Activated naive CD4-positive, alpha-beta T cell treated with Interleukin-2 at 50 U/mL for 16 hours (primary cell): ENCODE data around the gene NOL9.
"Not testable (repeated sequence)": the region's sequence is repeated elsewhere in the genome, so short reads cannot be mapped to it uniquely, and the experiment has no call there.

Experiments used
- DNase-seq: peaks from one replicate; pipeline ENCODE4 v3.0.0-alpha.2; 2020

NOL9 gene

DNA sequence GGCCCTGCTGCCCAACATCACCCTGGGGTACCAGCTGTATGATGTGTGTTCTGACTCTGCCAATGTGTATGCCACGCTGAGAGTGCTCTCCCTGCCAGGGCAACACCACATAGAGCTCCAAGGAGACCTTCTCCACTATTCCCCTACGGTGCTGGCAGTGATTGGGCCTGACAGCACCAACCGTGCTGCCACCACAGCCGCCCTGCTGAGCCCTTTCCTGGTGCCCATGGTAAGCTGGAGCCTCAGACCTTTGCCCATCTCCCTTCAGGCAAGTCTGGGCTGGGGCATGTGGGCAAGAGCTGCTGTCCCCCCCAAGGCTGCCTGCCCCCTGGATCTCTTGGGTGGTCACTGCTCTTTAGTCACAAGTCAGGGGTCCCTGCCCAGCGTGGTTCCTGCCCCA, 16.7 kb upstream of the NOL9 start:
- DNase-seq, result no peak

DNA sequence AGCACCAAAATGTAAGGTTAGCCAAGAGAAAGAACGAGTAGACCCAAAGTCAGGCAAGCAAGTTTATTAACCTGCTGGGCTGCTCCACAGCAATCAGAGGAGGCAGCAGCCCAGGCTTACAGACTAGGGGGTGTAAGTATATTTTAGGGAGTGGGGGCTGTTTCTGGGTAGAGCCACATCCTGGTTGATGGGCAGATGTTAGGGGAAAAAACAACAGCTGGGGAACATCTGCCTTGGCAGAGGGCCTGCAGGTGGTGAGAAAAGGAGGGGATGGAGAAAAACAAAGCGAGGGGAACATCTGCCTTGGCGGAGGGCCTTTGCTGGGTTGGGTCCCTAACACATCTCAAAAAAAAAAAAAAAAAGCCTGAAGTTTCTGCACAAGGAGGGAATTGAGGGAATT, 15.8 kb upstream of the NOL9 start:
- DNase-seq, result no peak

DNA sequence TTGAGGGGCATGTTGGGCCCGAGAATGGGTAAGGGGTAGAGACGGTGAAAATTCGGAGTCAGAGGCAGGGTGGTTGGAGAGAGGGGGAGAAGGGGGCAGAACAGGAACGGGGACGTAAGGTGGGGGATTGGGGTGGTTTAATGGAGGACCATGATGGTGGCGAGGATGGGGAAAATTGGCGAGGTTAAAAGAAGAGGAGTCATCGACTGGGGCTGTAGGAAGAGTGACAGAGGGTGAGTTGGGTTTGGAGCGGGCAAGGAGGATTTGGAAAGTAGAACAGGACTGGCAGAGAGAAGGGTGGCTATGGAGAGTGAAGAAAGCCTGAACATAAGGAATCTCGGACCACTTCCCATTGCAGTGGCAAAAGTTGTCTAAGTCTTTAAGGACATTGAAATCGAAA, 14.7 kb upstream of the NOL9 start:
- no peak for DNase-seq

DNA sequence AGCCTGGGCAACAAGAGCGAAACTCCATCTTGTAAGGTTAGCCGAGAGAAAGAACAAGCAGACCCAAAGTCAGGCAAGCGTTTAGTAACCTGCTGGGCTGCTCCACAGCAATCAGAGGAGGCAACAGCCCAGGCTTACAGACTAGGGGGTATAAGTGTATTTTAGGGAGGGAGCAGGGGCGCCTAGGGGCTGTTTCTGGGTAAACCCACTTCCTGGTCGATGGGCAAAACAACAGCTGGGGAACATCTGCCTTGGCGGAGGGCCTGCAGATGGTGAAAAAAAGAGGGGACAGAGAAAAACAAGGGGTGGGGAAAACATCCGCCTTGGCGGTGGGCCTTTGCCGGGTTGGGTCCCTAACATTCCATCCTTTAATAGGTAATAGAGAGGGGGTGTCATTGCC, 6.0 kb upstream of the NOL9 start:
- no peak for DNase-seq

DNA sequence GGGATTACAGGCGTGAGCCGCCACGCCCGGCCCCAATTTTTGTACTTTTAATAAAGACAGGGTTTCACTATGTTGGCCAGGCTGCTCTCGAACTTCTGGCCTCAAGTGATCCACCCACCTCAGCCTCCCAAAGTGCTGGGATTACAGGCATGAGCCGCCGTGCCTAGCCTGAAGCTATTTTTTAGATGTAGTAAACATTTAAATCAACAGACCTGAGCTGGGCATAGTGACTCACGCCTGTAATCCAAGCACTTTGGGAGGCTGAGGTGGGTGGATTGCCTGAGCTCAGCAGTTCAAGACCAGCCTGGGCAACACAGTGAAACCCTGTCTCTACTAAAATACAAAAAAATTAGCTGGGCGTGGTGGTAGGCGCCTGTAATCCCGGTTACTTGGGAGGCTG, 4.8 kb upstream of the NOL9 start:
- not testable (repeated sequence) for DNase-seq

DNA sequence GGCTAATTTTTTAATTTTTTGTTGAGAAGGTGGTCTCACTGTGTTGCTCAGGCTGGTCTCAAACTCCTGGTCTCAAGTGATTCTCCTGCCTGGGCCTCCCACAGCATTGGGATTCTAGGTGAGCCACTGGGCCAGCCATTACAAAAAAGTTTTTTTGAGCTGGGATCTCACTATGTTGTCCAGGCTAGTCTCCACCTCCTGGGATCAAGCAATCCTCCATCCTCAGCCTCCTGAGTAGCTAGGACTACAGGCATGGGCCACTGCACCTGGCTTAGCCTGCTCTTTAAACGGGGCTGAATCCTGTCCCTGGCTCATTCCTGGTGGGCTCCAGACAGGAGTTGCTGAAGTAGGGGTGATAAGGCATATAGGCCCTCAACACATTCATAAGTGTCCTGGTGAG, 3.3 kb upstream of the NOL9 start:
- DNase-seq, result no peak

DNA sequence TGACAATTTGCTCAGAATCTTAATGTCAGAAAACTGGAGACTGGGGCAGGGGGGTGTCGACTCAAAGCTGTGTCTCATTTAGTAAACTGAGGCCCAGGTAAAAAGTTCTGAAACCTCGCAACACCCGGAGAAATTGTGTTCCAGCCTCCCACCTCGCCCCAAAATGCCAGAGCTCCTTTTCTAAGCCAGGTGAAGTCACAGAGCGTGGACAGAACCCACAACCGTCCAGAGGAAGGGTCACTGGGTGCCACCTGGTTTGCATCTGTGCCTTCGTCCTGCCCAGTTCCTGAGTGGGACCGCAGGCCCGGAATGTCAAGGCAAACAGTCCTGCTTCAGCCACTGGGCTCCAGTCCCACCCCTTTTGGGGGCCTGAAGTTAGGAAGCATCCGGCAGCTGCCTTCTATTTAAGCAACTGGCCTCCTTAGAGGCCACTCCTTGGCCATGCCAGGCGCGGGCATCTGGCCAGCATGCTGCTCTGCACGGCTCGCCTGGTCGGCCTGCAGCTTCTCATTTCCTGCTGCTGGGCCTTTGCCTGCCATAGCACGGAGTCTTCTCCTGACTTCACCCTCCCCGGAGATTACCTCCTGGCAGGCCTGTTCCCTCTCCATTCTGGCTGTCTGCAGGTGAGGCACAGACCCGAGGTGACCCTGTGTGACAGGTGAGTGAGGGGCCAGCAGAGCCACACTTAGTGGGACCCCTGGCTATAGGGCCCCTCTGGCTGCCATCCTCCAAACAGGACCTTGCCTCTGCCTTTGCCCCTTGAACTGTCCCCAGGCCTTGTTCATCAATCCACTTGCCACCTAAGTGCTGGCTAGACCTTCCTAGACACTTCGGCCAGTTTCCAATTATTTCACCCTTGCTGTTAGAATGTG, 830 bp upstream of the NOL9 start, which contains the start of gene TAS1R1:
Gene TAS1R1 (plus strand): TSS at position 401 of the 872 bp plus-strand sequence. CDS start 67 bp downstream, at position 468.
- no peak for DNase-seq

DNA sequence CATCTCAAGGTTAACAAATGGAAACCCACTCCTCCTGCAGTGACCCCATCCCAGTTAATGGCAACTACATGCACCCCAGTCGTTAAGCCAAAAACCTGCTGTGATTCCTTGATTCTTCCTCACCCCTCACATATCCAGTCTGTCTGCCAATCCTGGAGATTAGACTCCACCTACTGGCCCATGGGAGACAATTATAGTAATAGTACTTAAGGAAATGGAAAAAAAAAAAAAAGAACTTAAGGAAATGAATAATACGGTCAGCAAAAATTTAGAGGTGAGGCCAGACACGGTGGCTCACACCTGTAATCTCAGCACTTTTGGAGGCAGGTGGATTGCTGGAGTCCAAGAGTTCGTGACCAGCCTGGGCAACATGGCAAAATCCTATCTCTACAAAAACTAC, 7.0 kb downstream of the NOL9 start:
- DNase-seq, result no peak

DNA sequence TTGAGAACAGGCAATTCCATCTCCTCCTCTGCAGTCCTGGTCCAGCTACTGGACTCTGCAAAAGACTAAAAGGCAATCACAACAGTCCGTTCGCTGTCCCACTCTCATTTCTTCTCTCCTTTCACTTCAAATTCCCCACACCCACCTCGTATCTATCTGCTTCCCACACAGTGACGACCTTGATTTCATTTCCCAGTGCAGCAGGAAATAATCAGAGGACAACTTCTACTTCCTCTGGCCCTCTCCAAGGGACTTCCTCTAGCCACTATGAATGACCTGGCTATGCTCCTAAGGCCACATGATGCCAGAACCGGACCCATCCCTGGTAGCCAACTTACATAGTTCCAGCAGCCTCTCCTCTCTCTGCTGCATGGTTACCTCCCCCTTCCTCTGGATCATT, 8.0 kb downstream of the NOL9 start:
- no peak for DNase-seq

DNA sequence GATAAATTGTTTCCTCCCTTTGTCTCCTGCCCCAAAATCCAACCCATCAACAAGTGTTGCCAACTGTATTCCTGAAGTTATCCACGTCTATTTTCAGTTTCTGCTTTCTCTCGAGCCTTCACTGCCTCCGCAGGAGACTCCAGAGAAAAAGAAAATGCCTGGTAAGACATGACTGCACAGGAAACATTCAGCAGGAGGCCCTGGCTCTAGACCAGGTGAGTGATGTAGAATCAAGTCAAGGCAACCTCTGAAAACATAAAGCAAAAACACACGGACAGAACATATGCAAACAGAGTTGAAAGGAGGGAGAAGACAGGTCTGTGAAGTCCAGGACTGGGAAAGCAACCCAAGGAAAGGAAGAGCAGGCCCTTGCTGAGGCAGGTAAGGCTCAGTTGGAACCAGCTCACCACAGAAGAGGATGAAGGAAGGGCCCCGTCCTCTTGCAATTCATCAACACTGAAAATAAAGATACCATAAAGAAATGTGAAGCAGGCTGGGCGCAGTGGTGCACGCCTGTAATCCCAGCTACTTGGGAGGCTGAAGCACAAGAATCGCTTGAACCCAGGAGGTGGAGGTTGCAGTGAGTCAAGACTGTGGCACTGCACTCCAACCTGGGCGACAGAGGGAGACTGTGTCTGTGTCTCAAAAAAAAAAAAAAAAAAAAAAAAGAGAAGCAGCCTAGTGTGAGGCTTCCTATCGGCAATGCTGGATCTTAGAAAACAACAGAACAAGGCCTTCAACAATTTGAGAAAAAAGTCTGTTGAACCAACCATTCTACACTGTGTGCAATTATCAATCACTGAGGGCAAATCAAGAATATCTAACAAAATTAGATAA, 8.8 kb downstream of the NOL9 start:
- DNase-seq, result no peak

DNA sequence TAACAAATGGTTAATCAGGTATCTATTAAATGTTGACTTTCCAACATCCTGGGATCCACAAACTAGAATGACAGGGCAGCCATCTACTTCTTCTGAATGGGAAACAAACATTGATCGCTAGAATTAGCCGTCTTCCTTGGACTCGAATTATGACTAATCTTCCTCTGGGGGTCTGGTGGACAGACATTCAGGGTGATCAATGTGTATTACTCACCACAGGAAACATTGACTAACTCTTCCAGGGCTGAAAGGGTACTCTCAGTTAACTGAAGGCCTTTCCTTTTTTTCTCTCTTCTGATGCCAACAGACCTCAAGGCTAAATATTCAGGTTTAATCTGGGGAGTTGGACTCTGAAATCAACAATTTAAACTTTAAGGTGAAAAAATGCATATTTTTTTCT, 9.5 kb downstream of the NOL9 start:
- DNase-seq, result no peak

DNA sequence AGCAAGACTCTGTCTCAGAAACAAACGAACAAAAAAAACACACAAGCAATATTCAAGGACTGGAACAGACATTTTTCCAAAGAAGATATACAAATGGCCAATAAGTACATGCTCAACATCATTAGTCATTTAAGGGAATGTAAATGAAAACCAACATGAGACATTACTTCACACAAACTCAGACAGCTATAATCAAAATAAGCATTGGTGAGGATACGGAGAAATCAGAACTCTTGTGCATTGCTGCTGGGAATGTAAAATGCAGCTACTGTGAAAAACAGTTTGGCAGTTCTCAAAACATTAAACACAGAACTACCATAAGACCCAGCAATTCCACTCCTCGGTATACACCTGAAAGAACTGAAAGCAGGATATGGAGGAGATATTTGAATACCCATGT, 15.4 kb downstream of the NOL9 start:
- no peak for DNase-seq

DNA sequence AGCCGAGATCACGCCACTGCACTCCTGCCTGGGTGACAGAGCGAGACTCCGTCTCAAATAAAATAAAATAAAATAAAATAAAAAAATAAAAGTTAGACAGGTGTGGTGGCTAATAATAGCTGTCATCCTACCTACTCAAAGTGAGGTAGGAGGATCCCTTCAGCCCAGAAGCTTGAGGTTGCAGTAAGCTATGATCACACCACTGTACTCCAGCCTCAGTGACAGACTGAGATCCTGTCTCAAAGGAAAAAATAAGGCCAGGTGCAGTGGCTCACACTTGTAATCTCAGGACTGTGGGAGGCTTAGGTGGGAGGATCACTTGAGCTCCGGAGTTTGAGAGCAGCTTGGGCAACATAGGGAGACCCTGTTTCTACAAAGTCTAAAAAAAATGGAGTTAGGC, 18.0 kb downstream of the NOL9 start:
- DNase-seq, result no peak

DNA sequence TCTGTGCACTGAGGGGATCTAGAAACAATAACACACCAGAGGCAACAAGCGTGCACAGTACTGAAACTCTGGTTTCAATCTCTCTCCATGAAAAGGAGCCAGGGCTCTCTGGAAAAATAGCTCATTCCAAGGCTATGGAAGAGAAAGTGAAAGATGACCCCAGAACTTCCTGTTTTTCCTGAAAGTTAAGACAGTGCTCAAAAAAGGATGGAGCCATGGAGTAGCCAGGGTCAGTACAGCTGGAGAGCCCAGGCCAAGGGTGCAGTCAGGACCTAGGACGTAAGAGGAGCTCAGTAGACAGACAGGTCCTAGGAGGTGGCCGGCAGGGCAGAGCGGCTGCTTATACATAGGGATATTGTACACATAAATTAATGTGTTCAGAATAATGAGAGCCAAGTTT, 19.1 kb downstream of the NOL9 start:
- DNase-seq, result no peak

DNA sequence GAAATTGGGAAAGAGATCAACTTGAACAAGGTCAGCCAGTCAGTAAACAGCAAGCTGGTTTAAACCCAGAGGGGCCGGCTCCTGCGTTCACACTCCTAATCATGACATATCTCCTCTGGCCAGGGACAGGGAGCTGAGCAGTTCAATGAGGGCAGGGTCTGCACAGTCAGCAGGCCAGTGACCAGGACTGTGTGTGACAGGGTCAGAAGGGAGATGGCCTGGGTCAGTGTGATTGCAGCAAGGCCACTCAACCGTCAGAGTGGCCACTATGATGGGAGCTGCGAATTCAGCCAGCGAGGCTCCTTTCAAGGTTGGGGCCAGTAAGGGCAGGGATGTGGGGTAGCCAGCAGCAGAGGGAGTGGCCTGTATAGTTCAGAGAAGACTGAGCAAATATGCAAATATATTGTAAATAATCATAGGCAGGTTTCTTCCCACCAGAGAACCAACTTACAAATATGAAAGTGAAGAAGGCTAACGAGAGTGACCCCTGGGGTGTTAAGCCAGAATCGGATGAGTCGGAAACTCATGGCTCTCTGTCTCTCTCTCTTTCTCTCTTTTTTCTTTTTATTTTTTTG, 20.0 kb downstream of the NOL9 start:
- no peak for DNase-seq

DNA sequence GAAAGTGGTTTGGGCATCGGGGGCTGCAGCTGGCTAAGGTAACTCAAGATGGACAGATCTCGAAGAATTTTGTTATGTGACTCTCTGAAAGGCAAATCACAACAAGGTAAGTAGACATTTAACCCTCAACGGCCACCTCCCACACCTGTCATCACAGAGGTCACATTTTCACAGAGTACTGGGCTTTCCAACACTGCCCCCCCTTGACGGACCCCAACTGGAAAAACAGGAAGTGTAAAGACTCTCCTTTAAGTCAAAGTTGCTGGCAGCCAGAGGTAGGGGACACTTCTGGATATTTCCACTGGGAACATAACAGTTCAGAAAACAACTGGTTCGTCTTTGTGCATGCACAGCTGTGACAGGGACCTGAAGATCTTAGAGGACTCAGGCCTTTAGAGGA, 22.3 kb downstream of the NOL9 start:
- DNase-seq, result no peak

DNA sequence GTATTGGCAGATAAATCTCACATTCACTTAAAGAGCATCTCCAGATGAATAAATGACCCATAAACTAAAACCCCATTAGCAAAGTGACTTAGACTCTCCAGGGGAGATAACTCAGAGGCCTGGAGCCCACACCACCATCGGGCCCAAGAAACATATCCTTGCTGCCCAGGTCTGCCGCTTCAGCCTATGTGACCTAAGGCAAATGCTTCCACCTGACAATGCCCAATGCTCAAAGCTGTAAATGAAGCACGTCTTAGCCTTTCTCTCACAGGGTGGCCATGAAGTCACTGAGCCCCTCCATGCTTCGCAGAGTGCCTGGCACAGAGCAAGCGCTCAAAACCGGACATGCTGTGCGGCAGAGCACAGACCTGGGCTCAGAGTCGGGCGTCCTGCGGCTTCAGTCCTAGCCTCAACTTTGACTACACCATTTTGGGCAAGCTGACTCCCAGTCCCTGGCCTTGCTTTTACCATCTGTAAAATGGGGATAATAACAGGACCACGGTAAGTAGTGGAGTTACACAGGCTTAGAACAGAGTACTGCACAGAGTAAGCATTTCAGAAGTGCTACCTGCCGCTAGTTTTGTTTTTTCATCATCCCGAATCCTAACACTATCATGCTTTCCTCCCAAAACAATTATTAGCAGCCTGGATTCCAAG, 23.7 kb downstream of the NOL9 start:
- no peak for DNase-seq

DNA sequence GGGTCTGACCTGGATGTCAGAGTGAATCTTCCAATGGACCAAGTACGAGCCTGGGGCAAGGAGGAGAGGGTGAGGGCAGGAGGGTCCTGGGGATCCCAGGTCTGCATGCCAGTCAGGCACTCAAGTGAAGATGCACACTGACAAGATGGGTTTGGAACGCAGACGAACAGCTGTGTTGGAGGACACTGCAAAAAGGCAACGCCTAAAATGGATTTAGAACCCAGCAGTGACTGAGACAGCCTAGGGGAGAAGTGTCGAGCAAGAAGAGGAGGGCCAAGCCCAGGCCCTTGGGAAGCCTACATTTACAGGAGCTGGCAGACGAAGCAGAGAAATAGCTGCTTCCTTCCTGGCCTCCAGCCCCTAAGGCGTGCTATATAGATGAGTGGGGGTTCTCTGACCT, 25.8 kb downstream of the NOL9 start:
- no peak for DNase-seq

DNA sequence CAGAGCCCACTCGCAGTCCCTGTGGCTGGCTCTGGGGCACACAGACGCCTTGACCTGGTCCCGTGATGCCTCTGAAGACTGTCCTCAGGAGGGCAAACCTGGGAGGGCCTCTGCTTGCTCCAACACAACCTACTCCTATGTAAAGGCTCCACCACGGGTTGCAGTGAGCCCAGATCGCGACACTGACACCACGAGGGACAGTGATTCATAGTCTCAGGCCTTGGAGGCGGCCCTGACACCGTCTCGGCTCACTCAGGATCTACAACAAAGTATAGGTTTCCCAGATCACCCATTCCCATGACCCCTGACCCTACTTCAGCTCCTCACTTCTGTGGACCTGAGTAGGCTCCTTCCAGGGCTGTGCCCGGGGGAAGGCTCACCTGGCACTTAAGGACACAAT, 28.0 kb downstream of the NOL9 start:
- no peak for DNase-seq

DNA sequence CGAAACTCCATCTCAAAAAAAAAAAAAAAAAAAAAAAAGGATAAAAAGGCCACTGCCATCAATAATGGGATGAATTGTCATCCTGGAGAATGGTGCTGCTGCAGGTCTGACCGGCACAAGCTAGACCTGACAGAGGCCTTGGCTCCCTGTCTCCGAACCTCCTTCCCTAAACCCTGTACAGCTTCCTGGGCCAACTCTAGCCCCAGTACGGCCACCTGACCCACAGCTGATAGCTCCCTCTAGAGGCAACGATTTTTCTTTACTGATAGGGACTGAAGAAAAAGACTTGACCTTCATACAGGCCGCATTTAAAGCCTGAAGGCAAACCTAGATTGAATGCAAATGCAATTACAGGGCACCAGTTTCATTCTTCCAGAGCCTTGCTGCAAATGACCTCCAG, 30.7 kb downstream of the NOL9 start:
- no peak for DNase-seq

DNA sequence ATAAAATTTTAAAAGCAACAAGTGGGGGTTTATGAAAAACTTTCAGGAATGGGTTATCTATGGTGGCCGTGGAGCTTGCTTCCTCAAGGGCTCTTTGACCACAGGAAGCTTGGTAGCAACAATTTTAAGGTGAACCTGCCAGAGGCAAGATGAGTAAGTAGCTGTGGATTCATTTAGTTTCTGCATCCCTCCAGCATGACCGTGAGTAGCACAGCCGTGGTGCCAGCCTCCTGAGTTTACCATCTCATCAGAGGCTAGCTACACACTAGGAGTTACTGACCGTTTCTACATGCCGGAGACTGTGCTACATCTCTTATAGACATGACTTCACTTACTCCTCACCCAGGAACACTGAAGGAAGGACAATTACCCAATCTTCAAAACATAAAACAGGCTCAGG, 32.8 kb downstream of the NOL9 start:
- DNase-seq, result no peak

DNA sequence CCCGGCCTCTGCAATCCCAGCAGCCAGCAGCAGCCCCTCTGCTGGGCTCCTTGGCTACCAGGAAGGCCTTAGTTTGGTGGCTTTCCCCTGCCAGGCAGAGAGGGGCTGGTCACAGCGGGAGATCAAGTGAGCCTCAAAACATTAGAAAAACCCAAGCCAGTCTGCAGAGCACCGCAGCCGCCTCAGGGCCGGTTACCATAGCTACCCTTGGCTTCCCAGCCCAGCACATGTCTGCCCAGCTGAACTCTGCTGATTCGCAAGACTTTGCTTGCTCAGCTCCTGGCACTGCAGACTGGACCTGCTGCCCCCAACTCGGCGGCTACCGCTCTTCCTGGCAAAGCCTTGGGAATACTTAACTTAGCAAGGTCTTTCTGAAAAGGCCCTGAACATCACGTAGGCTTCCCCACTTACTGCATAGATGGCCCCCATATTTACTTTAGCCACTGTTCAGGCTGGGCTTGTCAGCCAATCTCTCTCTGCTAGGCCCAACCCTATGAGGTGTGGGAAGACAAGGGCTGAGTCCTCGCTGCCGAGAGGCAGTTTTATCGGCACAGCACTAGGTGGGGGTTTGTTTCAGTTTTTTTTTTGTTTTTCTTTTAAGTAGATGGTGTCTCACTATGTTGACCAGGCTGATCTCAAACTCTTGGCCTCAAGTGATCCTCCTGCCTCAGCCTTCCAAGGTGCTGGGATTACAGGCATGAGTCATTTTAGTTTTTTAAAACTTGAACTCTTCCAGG, 34.2 kb downstream of the NOL9 start:
- DNase-seq, result no peak

DNA sequence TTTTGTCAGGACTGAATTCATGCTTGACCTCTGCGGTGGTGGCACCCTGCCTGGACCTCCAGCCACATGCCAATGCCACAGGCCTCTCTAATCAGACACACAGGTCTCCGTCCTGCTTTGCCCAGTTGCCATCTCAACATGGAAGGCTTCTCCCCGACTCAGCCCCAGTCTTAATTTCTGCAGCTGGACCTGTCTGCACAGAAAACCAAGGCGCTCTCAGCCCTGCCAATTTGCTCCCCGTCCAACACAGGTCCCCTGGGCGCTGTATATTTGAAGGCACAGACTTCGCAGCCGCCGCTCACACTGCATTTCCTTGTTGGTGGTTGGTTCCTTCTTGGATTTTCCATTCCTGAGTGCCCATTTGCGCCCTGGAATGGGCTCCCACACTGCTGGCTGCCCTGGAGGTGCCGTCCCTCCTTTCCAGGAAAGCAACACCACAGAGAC, 34.8 kb downstream of the NOL9 start:
- no peak for DNase-seq
